ENCODE measurements around the gene NFIA. TPM values are rescaled to one million over a fixed set of nuclear protein-coding genes. Genes with fewer than 3 reads are reported as not detected.

Gene NFIA
- total and polyA plus RNA-seq, 2 of the 13 experiments (the other 11 are each of a cell fraction or from before 2014, with no cell fraction given) = 14.7 to 28.5 TPM

GRCh38 chr1:61114178-61114870 lies 32.0 kb downstream of the NFIA start (continued):
- 0 out of 2 replicates have a peak, but pooled peaks have one; percentile 22 for TF ChIP-seq PBX3 (CRISPR knock-in tag; IDR thresholded peaks at IDR 0.05; ENCODE audit: borderline replicate concordance)
- no peak for TF ChIP-seq RNF2 (conservative IDR thresholded peaks at IDR 0.05; ENCODE audit: low read depth)
- no peak for TF ChIP-seq ZNF644 (CRISPR knock-in tag; IDR thresholded peaks at IDR 0.05; ENCODE audit: low read depth)
- TF ChIP-seq PAF1 (CRISPR knock-in tag; IDR thresholded peaks at IDR 0.05) = no peak
- no peak for TF ChIP-seq ZNF816 (CRISPR knock-in tag; IDR thresholded peaks at IDR 0.05; ENCODE audit: borderline replicate concordance)
- no peak for TF ChIP-seq ZNF468 (CRISPR knock-in tag; IDR thresholded peaks at IDR 0.05)
- no peak for TF ChIP-seq FOXC1 (CRISPR knock-in tag; IDR thresholded peaks at IDR 0.05; ENCODE audit: borderline replicate concordance)
- no peak for TF ChIP-seq ZNF546 (CRISPR knock-in tag; conservative IDR thresholded peaks at IDR 0.05)
- TF ChIP-seq ZNF362 (CRISPR knock-in tag; IDR thresholded peaks at IDR 0.05; ENCODE audit: borderline replicate concordance) = peak; percentile 63; the same call in 1 of the 2 replicates
- no peak for TF ChIP-seq GTF3A (CRISPR knock-in tag; conservative IDR thresholded peaks at IDR 0.05)
- no peak for TF ChIP-seq ZNF138 (CRISPR knock-in tag; IDR thresholded peaks at IDR 0.05; ENCODE audit: low read depth)
- no peak for TF ChIP-seq ZFP36 (IDR thresholded peaks at IDR 0.05; ENCODE audit: borderline replicate concordance, low read depth, low read length, partially characterized antibody)
- no peak for TF ChIP-seq ZNF83 (CRISPR knock-in tag; IDR thresholded peaks at IDR 0.05; ENCODE audit: borderline replicate concordance)
- no peak for TF ChIP-seq RFX5 (IDR thresholded peaks at IDR 0.05; ENCODE audit: low read depth, low read length)
- TF ChIP-seq SOX13 (IDR thresholded peaks at IDR 0.05) = no peak
- TF ChIP-seq SOX13 (CRISPR knock-in tag; conservative IDR thresholded peaks at IDR 0.05 in 1 of 2, IDR thresholded peaks at IDR 0.05 in 1 of 2) = peak in 1 of 2 experiments; percentile 67; a peak in 2 of 4 replicates
- no peak for TF ChIP-seq ZNF850 (CRISPR knock-in tag; conservative IDR thresholded peaks at IDR 0.05)
- TF ChIP-seq JARID2 (CRISPR knock-in tag; IDR thresholded peaks at IDR 0.05; ENCODE audit: insufficient replicate concordance) = no peak
- TF ChIP-seq TERF1 (CRISPR knock-in tag; IDR thresholded peaks at IDR 0.05) = no peak
- TF ChIP-seq YEATS4 (CRISPR knock-in tag; IDR thresholded peaks at IDR 0.05; ENCODE audit: borderline replicate concordance) = no peak
- TF ChIP-seq MIER2 (CRISPR knock-in tag; IDR thresholded peaks at IDR 0.05) = no peak
- TF ChIP-seq PREB (CRISPR knock-in tag; IDR thresholded peaks at IDR 0.05) = no peak
- no peak for TF ChIP-seq CREBL2 (CRISPR knock-in tag; IDR thresholded peaks at IDR 0.05; ENCODE audit: borderline replicate concordance)
- TF ChIP-seq TSC22D2 (CRISPR knock-in tag; IDR thresholded peaks at IDR 0.05; ENCODE audit: borderline replicate concordance) = no peak
- no peak for TF ChIP-seq RXRA (CRISPR knock-in tag; IDR thresholded peaks at IDR 0.05)
- TF ChIP-seq ZNF263 (CRISPR knock-in tag; IDR thresholded peaks at IDR 0.05) = peak; percentile 93
